IPS-18c (cell line): ENCODE data around the gene CD300E.
"Not testable (repeated sequence)": the region's sequence is repeated elsewhere in the genome, so short reads cannot be mapped to it uniquely, and the experiment has no call there.

Experiments
- H3K4me3 ChIP-seq: 2 replicates; pipeline ENCODE4 v1.7.0; 2013; ENCODE audit warnings: low read depth, mild to moderate bottlenecking, low read length, moderate library complexity; ENCODE audit not compliant: insufficient read depth
- H3K9me3 ChIP-seq: one replicate; pipeline ENCODE4 v1.6.1; 2013; ENCODE audit warnings: mild to moderate bottlenecking, low read length, moderate library complexity; ENCODE audit not compliant: control insufficient read depth, insufficient read depth

The CD300E gene

GRCh38 chr17:74582633-74583032 lies 40.9 kb downstream of the CD300E start:
- no peak overlapping the region for H3K4me3 ChIP-seq

GRCh38 chr17:74579900-74580299 lies 43.6 kb downstream of the CD300E start:
- no peaks in the 10 kb centered on the region for H3K9me3 ChIP-seq
- no peak overlapping the region for H3K4me3 ChIP-seq

More at GRCh38 chr17:74582633-74583032, 40.9 kb downstream of the CD300E start:
- H3K9me3 ChIP-seq: no peaks in the 10 kb centered on the region

- no peaks in the 10 kb centered on the region for H3K9me3 ChIP-seq
- H3K4me3 ChIP-seq: no peak overlapping the region
Observed at GRCh38 chr17:74578979-74579378, 44.6 kb downstream of the CD300E start.

- Histone ChIP-seq H3K4me3 (no peak overlapping the region), H3K9me3 (no peaks in the 10 kb centered on the region)
Observed at GRCh38 chr17:74574489-74575142, 48.9 kb downstream of the CD300E start.

GRCh38 chr17:74573635-74574034 lies 49.9 kb downstream of the CD300E start:
- not testable (repeated sequence) for H3K4me3 ChIP-seq, H3K9me3 ChIP-seq

GRCh38 chr17:74573169-74573568 lies 50.4 kb downstream of the CD300E start:
- H3K9me3 ChIP-seq: no peaks in the 10 kb centered on the region

GRCh38 chr17:74571621-74572270 lies 51.8 kb downstream of the CD300E start:
- no peak overlapping the region for H3K4me3 ChIP-seq
- H3K9me3 ChIP-seq: no peaks in the 10 kb centered on the region

More at GRCh38 chr17:74573169-74573568, 50.4 kb downstream of the CD300E start:
- no peak overlapping the region for H3K4me3 ChIP-seq

- Histone ChIP-seq H3K9me3 (no peaks in the 10 kb centered on the region), H3K4me3 (no peak overlapping the region)
Observed at GRCh38 chr17:74569020-74570003, 54.2 kb downstream of the CD300E start.

GRCh38 chr17:74568106-74568873 lies 55.2 kb downstream of the CD300E start:
- no peaks in the 10 kb centered on the region for H3K9me3 ChIP-seq

GRCh38 chr17:74567397-74567796 lies 56.1 kb downstream of the CD300E start, which contains the start of gene CD300H:
Gene CD300H (minus strand): TSS chr17:74567509.
- no peaks in the 10 kb centered on the region for H3K9me3 ChIP-seq
- H3K4me3 ChIP-seq: no peak within 1 kb of the TSS

More at GRCh38 chr17:74568106-74568873, 55.2 kb downstream of the CD300E start:
- no peak overlapping the region for H3K4me3 ChIP-seq

GRCh38 chr17:74566132-74566753 lies 57.3 kb downstream of the CD300E start:
- Histone ChIP-seq H3K4me3 (no peak overlapping the region), H3K9me3 (no peaks in the 10 kb centered on the region)

- Histone ChIP-seq H3K4me3 (no peak overlapping the region), H3K9me3 (no peaks in the 10 kb centered on the region)
Observed at GRCh38 chr17:74565126-74565525, 58.4 kb downstream of the CD300E start.

GRCh38 chr17:74563358-74563757 lies 60.2 kb downstream of the CD300E start:
- H3K9me3 ChIP-seq: peaks cover 2% of the 10 kb centered on the region
- H3K4me3 ChIP-seq: no peak overlapping the region

- H3K4me3 ChIP-seq: no peak overlapping the region
Observed at GRCh38 chr17:74561586-74561985, 62.0 kb downstream of the CD300E start.

More at GRCh38 chr17:74561586-74561985, 62.0 kb downstream of the CD300E start:
- H3K9me3 ChIP-seq: peaks cover 2% of the 10 kb centered on the region
